Stimulated activated CD4-positive, alpha-beta T cell treated with anti-CD3 and anti-CD28 coated beads, Interleukin-4, amount 100 ng/mL, for 1 hour (primary cell): ENCODE results near the gene FRRS1.
"Not testable (repeated sequence)": the region's sequence is repeated elsewhere in the genome, so short reads cannot be mapped to it uniquely, and the experiment has no call there.

Source experiments
- DNase-seq: peaks from one replicate; pipeline ENCODE4 v3.0.0-alpha.2; 2020

FRRS1 gene

GRCh38 chr1:99764439-99764838 is 2.0 kb downstream of the FRRS1 start:
- no peak for DNase-seq

- DNase-seq: no peak
Observed at GRCh38 chr1:99763956-99764355, 2.5 kb downstream of the FRRS1 start.

- no peak for DNase-seq
Observed at GRCh38 chr1:99761774-99762173, 4.7 kb downstream of the FRRS1 start.

- no peak for DNase-seq
Observed at GRCh38 chr1:99759518-99760160, 6.8 kb downstream of the FRRS1 start.

- not testable (repeated sequence) for DNase-seq
Observed at GRCh38 chr1:99758686-99759517, 7.5 kb downstream of the FRRS1 start.

- no peak for DNase-seq
Observed at GRCh38 chr1:99758073-99758511, 8.3 kb downstream of the FRRS1 start.

- no peak for DNase-seq
Observed at GRCh38 chr1:99756598-99756997, 9.8 kb downstream of the FRRS1 start.

GRCh38 chr1:99755664-99756063 is 10.8 kb downstream of the FRRS1 start:
- no peak for DNase-seq

GRCh38 chr1:99754697-99755096 is 11.7 kb downstream of the FRRS1 start:
- no peak for DNase-seq

- DNase-seq: no peak
Observed at GRCh38 chr1:99754055-99754626, 12.3 kb downstream of the FRRS1 start.

GRCh38 chr1:99751877-99752504 is 14.4 kb downstream of the FRRS1 start:
- DNase-seq: no peak

- DNase-seq: no peak
Observed at GRCh38 chr1:99749504-99750347, 16.7 kb downstream of the FRRS1 start.

- DNase-seq: no peak
Observed at GRCh38 chr1:99748419-99748818, 18.0 kb downstream of the FRRS1 start.

GRCh38 chr1:99745684-99746083 is 20.8 kb downstream of the FRRS1 start:
- no peak for DNase-seq

- no peak for DNase-seq
Observed at GRCh38 chr1:99745061-99745460, 21.4 kb downstream of the FRRS1 start.

GRCh38 chr1:99740141-99740540 is 26.3 kb downstream of the FRRS1 start:
- DNase-seq: no peak

- no peak for DNase-seq
Observed at GRCh38 chr1:99738858-99739465, 27.5 kb downstream of the FRRS1 start.

GRCh38 chr1:99737016-99737415 is 29.4 kb downstream of the FRRS1 start:
- DNase-seq: no peak

GRCh38 chr1:99735852-99736251 is 30.6 kb downstream of the FRRS1 start:
- DNase-seq: no peak

- DNase-seq: no peak
Observed at GRCh38 chr1:99731384-99731783, 35.1 kb downstream of the FRRS1 start.

GRCh38 chr1:99728494-99729235 is 37.8 kb downstream of the FRRS1 start:
- no peak for DNase-seq
